ENCODE data around the gene FZD4.
"Not testable (repeated sequence)": the region's sequence is repeated elsewhere in the genome, so short reads cannot be mapped to it uniquely, and the experiment has no call there.

The FZD4 gene

GRCh38 chr11:86938900-86939880 lies 16.0 kb downstream of the FZD4 start:
- in situ Hi-C loops (cut with HindIII; ENCODE audit: low sequenced_read_pairs), result no loop called here

GRCh38 chr11:86938203-86938899 lies 16.8 kb downstream of the FZD4 start:
- in situ Hi-C loops (cut with HindIII; ENCODE audit: low sequenced_read_pairs), result no loop called here

- in situ Hi-C loops (cut with HindIII; ENCODE audit: low sequenced_read_pairs), result not testable (repeated sequence)
Measured at GRCh38 chr11:86937193-86937806, 17.9 kb downstream of the FZD4 start.

- in situ Hi-C loops (cut with HindIII; ENCODE audit: low sequenced_read_pairs), result no loop called here
Measured at GRCh38 chr11:86934926-86935579, 20.1 kb downstream of the FZD4 start.

GRCh38 chr11:86934582-86934900 lies 20.7 kb downstream of the FZD4 start:
- in situ Hi-C loops (cut with HindIII; ENCODE audit: low sequenced_read_pairs), result no loop called here

- in situ Hi-C loops (cut with HindIII; ENCODE audit: low sequenced_read_pairs), result no loop called here
Measured at GRCh38 chr11:86933891-86934581, 21.2 kb downstream of the FZD4 start.

GRCh38 chr11:86932924-86933875 lies 22.0 kb downstream of the FZD4 start:
- in situ Hi-C loops (cut with HindIII; ENCODE audit: low sequenced_read_pairs), result no loop called here

GRCh38 chr11:86932259-86932585 lies 23.0 kb downstream of the FZD4 start:
- in situ Hi-C loops (cut with HindIII; ENCODE audit: low sequenced_read_pairs), result no loop called here

- in situ Hi-C loops (cut with HindIII; ENCODE audit: low sequenced_read_pairs), result no loop called here
Measured at GRCh38 chr11:86931548-86932258, 23.5 kb downstream of the FZD4 start.

GRCh38 chr11:86930957-86931547 lies 24.1 kb downstream of the FZD4 start:
- in situ Hi-C loops (cut with HindIII; ENCODE audit: low sequenced_read_pairs), result no loop called here

- in situ Hi-C loops (cut with HindIII; ENCODE audit: low sequenced_read_pairs), result no loop called here
Measured at GRCh38 chr11:86926975-86927374, 28.2 kb downstream of the FZD4 start.

- in situ Hi-C loops (cut with HindIII; ENCODE audit: low sequenced_read_pairs), result loop anchor here (5.0 kb wide), 2 partner anchors 52 to 362 kb away; no protein-coding TSS in a partner anchor
Measured at GRCh38 chr11:86923999-86924766, 31.0 kb downstream of the FZD4 start.

- in situ Hi-C loops (cut with HindIII; ENCODE audit: low sequenced_read_pairs), result loop anchor here (5.0 kb wide), 2 partner anchors 50 to 360 kb away; no protein-coding TSS in a partner anchor
Measured at GRCh38 chr11:86922225-86922624, 33.0 kb downstream of the FZD4 start.

GRCh38 chr11:86919557-86920210 lies 35.5 kb downstream of the FZD4 start:
- in situ Hi-C loops (cut with HindIII; ENCODE audit: low sequenced_read_pairs), result loop anchor here (5.0 kb wide), 2 partner anchors 47 to 357 kb away; no protein-coding TSS in a partner anchor

GRCh38 chr11:86918973-86919372 lies 36.2 kb downstream of the FZD4 start:
- in situ Hi-C loops (cut with HindIII; ENCODE audit: low sequenced_read_pairs), result no loop called here

- in situ Hi-C loops (cut with HindIII; ENCODE audit: low sequenced_read_pairs), result no loop called here
Measured at GRCh38 chr11:86918496-86918895, 36.7 kb downstream of the FZD4 start.

GRCh38 chr11:86917589-86917988 lies 37.6 kb downstream of the FZD4 start:
- in situ Hi-C loops (cut with HindIII; ENCODE audit: low sequenced_read_pairs), result no loop called here

Measured in endothelial cell of hepatic sinusoid (primary cell).